NCI-H2196 treated with DMSO at 0.1 percent for 48 hours (cell line): Measurements from ENCODE around the gene DDB1.

ENCODE experiments used
- DNase-seq: peaks from one replicate; lab custom pipeline; 2025; ENCODE audit not compliant: unreplicated experiment; lab: John Stamatoyannopoulos, UW

The DDB1 gene

DNA sequence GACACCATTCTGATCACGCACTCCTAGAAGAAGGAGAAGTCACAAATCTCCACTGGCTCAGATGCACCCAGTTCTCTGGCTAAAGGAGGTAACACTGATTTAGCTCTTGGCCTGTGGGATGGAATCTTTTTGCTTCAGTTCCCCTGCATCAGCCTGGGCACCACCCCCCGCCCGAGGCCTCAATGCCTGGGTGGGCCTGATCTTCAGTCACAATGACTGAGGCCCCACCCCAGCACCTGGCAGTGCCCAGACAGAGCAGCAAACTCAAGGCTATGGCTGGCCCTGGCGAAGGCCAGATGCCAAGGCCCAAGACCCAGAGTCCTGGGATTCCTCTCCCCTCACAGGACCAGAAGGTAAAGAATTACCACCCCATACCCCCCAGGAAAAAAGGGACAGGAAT, 23.8 kb upstream of the DDB1 start:
- DNase-seq: no peak

DNA sequence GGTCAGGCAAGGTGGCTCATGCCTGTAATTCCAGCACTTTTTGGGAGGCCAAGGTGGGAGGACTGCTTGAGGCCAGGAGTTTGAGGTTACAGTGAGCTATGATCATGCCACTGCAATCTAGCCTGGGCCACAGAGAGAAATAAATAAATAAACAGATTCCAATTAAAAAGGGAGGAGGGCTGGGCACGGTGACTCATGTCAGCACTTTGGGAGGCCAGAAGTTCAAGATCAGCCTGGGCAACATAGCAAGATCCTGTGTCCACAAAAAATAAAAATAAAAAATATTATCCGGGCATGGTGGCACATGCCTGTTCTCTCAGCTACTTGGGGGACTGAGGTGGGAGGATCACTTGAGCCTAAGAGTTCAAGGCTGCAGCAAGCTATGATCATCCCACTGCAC, 21.3 kb upstream of the DDB1 start:
- DNase-seq: no peak

DNA sequence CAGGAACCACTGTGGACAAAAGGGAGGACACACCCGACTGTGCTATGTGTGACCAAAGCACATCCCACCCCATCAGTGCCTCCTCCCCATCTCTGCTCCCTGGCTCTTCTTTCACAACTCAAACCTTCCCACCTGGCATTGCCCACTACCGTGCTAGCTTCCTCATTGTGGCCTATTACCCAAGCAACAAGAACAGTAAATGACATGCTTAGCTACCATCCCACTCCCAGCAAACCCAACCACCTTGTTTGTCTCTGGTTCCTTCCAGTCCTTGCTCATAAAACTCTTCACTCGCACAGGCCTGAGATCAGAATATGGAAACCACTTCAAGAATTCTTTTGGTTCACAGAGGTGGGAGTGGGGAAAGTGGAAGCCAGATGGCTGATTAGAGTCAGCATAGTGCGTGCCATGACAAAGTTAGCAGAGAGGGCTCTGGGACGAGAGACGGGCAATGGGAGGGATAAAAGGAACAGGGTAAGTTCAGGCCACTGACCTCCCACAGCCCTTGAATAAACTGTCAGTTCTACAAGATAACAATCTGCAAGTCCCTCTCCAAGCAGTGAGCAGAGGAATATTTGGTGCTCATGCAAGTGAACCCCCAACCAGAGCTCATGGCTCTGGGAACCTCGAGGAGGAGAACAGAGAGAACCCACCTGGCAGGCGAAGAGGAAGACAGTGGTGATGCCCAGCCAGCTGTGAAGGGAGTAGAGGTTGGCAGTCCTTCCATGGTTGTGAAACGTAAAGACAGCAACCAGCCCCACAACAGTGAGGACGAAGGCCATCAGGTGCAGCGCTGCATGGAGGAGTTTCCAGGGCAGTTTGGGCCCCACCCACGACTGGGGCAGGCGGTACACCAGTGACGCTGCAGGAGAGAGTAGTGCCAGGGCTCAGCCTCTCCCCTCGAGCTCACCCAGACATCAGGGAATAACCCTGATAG, 20.5 kb upstream of the DDB1 start:
- DNase-seq: no peak

DNA sequence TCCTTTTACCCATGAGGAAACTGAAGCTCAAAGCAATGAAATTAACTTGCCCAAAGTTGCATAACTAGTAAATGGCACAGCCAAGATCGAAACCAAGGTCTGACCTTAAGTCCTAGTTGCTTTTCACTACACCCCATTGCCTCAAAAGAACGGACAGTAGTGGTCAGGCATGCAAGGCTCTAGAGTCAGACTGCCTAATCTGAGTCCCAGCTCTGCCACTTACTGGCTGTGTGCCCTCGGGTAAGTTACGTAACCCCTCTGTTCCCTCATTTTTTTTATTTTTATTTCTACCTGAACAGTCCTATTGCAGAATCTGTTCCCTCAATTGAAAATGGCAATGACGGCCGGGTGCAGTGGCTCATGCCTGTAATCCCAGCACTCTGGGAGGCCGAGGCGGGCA, 19.1 kb upstream of the DDB1 start:
- no peak for DNase-seq

DNA sequence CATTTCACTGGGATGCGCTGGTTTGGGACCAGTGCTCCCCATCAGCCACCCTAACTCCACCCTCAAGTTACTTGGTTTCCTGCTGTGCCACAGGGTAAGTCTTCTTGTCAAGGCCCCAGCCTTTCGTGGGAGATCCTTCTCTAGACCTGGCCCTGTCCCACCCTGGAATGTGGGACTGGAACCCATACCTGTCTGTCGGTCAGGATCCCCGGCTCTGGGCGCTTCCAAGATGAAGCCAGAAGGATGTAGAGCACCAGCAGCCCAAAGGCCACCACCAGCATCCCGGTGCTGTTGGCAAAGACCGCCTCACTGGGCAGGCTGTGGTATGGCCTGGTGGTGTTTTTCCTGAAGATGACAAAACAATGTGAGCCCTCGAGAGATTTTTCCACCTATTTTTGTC, 17.9 kb upstream of the DDB1 start:
- DNase-seq: no peak

DNA sequence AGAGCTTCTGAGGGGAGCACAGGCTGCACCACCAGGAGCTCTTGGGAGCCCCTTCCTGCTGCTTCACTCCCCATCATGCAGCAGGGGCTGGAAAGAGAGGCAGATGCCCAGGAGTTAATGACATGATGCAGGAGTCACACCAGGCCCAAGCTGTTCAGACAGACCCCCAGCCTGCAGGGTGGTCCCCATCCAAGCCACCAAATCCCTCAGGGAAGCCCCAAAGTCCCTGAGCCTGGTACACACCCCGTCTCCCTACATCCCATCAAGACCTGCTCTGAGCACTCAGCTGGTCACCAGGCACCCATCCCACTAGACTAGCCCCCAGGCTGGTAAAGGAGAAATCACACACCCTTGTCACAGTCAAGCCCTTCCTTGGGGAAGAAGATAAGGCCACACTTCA, 17.4 kb upstream of the DDB1 start:
- no peak for DNase-seq

DNA sequence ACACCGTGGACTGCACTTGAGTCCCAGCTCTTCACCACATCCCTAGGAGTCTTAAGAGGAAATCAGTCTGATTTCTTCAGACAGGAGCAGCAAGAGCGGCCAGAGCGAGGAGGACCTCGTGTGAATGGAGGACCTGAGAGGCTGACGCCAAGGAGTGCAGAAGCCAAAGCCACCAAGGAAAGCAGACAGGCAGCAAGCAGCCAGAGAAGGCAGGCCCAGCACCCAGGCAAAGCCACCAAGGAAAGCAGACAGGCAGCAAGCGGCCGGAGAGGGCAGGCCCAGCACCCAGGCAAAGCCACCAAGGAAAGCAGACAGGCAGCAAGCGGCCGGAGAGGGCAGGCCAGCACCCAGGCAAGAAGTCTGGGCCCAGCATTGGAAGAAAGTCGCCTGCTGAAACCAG, 17.0 kb upstream of the DDB1 start:
- no peak for DNase-seq

DNA sequence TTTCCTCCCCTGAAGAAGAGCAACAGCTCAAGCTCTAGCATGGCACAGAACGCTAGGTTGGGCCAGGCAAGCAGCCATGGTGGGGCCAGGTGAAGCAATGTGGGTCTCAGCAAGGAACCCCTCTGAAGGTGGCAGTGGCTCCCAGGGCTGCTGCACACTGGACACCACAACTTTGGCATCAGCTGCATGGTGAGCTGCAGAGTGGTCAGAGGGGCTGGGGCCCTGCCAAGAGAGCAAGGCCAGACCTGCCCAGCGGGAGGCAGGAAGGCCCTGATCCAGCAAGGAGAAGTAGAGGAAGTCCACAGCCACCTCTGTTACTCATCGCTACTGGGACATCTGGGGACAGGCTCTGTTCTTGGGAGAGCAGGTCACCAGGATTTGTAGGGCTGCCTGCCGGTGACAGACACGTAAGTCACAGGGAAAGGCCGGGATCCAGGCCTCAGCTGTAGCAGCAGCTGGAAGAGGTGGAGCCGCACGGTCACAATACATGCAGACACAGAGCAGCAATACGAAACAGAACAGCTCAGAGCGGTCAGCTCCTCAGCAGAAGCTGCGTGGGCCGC, 16.4 kb upstream of the DDB1 start:
- peak; percentile 8 for DNase-seq

DNA sequence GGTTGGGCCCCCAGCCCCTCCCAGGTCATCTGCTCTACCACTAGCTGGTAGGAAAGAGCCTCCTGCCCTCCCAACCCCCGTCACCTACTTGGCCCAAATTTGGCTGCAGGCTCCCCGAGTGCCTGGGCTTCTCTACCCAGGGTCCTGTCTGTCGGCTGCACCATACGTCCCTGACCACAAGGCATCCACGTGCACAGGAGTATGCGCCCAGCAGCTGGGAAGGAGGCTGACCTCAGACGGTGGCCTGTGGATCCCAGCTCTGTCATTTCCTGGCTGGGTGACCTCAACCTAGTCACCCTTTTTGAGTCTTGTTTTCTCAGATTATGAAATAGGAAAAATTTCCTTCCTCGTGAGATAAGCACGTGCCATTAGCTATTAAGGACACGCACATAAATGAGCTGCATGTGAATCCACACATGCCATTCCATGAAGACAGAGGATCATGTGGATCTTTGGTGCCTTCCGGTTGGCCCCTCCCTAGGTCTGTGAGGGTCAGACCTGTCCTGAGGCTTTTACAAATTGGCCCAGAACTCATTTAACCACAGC, 15.1 kb upstream of the DDB1 start:
- no peak for DNase-seq

DNA sequence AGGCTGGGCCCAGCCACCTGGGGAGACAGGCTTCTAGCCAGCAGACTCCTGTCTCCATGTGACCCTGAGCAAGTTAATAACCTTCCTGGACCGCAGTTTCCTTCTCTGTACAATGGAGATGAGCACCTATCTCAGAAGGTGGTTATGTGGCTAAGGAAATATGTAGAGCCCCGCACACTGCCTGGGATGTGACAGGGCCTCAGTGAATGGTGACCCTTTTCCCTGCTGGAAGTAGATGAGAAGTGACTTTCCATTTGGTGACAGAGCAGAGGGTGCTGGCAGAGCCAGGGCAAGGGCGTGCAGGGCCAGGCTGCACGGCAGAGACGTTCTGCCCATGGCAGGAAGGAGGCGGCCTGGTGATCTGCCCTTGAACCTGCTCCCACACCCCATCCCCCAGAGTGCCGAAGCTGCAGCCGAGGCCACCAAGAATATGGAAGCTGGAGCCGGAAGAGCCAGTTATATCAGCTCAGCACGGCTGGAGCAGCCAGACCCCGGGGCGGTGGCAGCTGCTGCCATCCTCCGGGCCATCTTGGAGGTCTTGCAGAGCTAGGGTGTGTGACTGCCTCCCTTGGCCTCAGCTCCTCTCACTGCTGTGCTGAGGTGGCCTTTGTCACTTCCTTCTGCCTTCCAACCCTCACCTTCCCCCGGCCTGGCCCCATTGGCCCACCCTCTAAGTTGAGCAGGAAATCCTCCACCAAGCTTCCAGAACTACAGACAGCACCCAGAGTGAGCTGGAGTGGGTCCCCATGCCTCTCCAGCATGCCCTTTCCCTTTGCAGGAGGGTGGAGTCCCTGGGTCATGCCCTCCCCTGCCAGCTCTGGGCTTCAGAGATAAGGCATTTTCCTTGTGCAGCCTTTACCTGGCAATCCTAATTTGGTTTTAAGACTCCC, 13.3 kb upstream of the DDB1 start:
- no peak for DNase-seq

DNA sequence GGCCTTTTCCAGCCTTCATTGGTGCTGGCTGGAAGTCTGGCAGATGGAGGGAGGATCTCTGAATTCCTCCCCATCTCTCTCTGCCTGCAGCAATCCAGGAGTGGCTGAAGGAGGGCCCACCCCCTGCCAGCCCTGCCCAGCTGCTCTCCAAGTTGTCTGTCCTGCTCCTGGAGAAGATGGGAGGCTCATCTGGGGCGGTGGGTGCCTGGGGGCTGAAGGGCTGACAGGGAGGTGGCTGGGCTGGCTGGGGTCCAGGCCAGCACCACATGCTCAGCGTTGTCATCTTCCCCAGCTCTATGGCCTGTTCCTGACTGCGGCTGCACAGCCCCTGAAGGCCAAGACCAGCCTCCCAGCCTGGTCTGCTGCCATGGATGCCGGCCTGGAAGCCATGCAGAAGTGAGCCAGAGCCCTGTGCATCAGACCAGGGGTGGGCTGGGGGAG, 12.3 kb upstream of the DDB1 start:
- DNase-seq: no peak

DNA sequence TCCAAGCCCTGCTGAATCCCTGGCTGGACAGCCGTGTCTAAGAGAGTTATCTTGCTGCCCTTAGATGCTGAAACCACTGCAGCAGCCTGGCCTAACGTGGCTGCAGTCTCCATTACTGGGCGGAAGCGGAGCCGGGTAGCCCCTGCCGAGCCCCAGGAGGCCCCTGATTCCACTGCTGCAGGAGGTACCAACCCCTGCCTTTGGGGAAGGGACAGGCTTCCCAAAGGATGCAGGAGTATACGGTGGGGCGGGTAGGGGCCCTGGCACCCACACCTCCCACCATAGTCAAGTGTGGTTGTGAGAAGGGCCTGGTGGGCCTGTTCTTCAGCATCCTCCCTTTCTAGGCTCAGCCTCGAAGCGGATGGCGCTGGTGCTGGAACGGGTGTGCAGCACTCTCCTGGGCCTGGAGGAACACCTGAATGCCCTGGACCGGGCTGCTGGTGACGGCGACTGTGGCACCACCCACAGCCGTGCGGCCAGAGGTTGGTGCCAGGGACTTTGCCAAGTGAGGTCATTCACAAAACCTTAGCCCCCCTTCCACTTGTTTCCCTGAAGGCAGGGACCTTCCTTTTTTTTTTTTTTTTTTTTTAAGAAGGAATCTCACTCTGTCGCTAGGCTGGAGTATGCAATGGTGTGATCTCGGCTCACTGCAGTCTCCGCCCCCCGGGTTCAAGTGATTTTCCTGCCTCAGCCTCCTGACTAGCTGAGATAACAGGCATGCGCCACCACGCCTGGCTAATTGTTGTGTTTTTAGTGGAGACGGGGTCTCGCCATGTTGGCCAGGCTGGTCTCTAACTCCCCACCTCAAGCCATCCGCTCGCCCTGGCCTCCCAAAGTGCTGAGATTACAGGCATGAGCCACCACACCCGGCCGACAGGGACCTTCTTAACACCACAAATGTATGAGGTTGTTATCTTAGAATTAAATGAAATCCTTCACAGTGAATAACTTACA, 11.2 kb upstream of the DDB1 start:
- no peak for DNase-seq

DNA sequence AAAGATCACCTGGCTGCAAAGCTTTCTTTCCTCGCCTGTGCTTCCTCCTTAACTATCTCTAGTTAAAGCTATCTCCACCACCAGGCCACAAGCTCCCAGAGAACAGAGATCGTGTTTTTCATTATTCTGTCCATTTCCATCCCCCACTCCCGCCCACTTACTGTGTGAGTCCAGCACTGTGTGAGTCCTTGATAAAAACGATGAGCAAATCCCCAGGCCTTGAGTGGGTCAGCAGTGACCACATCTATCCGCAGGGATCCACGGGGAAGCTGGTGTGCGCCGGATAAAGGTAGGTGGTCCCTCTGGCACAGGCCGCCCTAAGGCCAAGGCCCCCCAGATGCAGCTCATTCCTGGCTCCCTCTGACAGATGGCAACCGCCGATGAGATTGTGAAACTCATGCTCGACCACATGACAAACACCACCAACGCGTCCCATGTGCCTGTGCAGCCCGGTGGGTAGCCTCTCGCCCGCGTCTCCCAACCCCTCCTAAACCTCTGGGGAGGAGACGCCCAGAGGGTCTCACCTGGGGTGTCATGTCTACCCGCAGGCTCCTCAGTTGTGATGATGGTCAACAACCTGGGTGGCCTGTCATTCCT, 9.4 kb upstream of the DDB1 start:
- DNase-seq: no peak

DNA sequence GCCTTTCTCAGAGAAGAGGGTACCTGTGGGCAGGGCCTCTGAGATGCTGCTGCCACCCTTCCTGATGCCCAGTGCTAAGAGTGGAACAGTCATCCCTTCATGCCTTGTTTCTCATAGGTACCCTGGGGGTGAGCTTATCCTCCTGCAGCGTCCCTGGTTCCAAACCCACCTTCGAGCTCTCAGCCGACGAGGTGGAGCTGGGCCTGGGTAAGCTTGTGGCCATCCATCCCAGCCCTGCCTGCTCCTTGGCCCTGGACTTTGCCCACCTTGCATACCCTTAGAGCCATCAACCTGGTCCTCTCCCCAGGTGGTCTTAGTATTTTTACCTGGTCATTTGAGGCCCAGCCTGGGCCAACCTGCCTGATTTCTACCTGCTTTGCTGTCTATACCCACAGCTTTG, 8.8 kb upstream of the DDB1 start:
- DNase-seq: no peak

DNA sequence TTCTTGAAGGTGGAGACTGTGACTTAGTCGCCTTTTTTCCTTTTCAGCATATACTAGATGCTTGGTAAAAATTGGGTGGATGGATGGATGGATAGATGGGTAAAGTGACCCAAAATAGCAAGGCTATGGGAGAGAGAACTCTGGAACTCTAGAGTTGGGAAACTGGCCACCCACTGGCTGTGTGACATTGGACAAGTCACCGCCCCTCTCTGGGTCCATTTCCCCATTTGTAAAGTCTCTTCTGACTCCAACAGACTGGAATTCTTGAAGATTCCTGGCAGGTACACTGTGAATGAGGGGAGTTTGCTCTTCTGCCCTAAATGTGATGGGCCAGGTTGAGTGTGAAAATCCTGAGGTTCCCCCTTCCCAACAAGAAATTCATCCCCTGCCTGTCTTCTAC, 8.1 kb upstream of the DDB1 start:
- no peak for DNase-seq

DNA sequence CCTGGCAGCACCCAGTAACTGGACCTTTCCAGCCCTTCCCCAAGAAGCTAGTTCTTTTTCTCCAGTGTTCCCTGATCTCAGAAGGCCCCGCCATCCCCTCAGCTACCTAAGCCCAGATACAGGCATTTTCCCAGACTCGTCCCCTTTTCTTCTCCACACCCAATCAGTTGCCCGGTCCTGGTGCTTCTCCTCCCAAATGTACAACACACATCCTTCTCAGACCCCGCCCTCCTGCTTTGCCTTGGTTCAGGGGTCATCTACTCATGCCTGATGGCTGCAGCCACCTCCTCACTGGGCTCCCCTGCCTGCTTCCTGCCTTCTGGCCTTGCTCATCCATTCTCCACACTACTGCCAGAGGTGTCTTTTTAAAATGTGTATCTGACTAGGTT, 6.6 kb upstream of the DDB1 start:
- no peak for DNase-seq

DNA sequence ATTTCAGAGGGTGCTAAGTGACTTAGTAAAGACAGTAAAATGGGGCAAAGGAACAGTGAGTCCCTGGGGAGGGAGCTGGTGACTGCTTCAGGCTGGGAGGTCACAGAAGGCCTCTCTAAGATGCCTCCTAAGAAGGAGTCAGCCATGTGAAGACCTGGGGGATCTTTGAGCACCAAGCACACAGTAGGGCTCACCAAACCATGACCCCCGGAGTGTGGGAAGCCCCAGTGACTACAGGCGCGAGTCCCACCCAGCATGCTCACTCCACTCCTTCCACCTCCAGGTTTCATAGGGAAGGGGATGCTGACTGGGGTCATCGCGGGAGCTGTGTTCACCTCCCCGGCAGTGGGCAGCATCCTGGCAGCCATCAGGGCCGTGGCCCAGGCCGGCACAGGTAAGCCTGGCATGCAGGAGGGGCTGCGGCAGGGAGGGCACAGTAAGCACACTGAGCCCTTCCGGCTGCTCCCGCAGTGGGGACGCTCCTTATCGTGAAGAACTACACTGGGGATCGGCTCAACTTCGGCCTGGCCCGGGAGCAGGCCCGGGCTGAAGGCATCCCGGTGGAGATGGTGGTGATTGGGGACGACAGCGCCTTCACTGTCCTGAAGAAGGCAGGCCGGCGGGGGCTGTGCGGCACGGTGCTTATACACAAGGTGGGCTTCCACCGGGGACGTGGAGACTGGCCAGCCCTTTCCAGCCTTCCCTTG, 6.0 kb upstream of the DDB1 start:
- no peak for DNase-seq

DNA sequence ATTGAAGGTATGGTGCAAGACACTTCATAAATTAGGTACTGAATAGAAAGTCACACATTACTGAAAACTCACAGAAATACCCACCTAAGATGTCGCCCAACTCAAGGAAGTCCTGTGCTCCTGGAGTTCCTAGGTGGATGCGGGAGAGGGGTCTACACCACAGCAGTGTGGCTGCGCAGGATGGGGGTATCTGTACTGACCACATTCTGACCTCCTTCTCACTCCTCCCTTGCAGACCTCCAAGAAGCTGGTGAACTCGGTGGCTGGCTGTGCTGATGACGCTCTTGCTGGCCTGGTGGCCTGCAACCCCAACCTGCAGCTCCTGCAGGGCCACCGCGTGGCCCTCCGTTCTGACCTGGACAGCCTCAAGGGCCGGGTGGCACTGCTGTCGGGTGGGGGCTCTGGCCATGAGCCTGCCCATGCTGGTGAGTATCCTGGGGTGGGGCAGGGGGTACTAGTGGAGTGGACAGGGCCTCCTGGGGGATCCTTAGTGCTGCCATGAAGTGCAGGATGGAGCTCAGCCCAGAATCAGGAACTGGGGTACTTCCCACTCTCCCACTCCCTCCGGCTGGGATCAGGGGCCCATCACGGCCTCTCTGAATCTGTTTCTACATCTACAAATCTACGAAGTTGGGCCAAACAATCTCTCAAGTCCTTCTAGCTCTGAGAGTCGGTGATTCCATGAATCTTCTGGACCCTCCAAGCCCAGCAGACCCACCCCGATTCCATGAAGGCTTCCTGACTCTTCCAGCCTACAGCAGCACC, 5.0 kb upstream of the DDB1 start:
- DNase-seq: no peak
